Loucy (cell line): ENCODE results near the gene TPGS1.

Experiments
- CTCF ChIP-seq: fragments of 200-600 bp; sonication (generic); conservative IDR thresholded peaks from 2 replicates; pipeline ENCODE4 v1.5.1; 2014; ENCODE audit warnings: mild to moderate bottlenecking, antibody characterized with exemption, low read length
- EZH2phosphoT487 ChIP-seq: fragments of 200-600 bp; IDR thresholded peaks from 2 replicates; pipeline ENCODE4 v1.6.1; 2018; ENCODE audit warnings: antibody characterized with exemption, mild to moderate bottlenecking, moderate library complexity, borderline replicate concordance

- no peak for TF ChIP-seq CTCF
- no peak for TF ChIP-seq EZH2phosphoT487
Measured at GRCh38 chr19:461721-462551, 45.4 kb upstream of the TPGS1 start.
